ENCODE data around the gene TNK1. TPM values are rescaled to one million over a fixed set of nuclear protein-coding genes. Genes with fewer than 3 reads are reported as not detected.
A peak's percentile ranks its signal among the peaks of the same experiment; 100 is the strongest.

The TNK1 gene
- total RNA-seq, 6 donors from 2014 or later = 5.8 to 16.8 (median 8.2) TPM

DNA sequence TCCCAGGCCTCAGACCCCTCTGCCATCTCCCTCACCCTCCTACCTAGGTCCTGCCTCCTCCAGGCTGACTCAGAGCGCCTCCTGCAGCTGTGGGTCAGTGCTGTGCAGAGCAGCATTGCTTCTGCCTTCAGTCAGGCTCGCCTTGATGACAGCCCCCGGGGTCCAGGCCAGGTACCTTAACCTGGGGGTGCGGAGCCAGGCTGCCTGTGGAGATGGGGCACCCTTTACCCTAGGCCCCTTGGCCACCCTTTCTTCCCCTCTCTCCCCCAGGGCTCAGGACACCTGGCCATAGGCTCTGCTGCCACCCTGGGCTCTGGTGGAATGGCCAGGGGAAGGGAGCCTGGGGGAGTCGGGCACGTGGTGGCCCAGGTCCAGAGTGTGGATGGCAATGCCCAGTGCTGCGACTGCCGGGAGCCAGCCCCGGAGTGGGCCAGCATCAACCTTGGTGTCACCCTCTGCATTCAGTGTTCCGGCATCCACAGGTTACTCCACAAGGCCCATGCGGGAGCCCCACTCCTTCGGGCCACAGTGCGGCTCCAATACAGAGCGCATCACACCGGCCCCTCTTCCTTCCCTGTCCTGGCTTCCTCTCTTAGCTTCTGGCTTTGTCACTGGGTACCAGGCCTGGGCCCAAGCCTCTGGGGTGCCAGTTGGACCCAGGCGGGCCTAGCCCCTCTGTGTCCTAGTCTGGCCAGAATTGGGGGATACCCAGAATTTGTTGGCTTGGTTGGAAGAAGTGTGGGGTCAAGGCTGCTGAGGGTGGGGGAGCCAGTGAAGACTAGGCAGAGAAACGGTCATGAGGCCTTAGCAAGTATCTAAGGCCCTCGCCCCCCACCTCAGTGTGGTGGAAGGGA is 33.9 kb upstream of the TNK1 start:
- TF ChIP-seq EP300 (IDR thresholded peaks at IDR 0.05) (no peak), CTCF (IDR thresholded peaks at IDR 0.05) (no peak), POLR2AphosphoS5 (IDR thresholded peaks at IDR 0.05) (no peak)
- 78 to 83% methylated on average over 18 of the region's 18 CpGs for WGBS, 2 donors
- ATAC-seq (ENCODE audit: low FRiP score in 2 of 2) (no peak), DNase-seq (peak in 1 of 2 donors; percentile 72)
- H3K9me3 ChIP-seq = no peaks in the 10 kb centered on the region
- no peak overlapping the region for H3K4me3 ChIP-seq
- peaks cover 18 to 25% (median 23%) of the 10 kb centered on the region in 4 donors for H3K4me1 ChIP-seq
- no peak overlapping the region for H3K27ac ChIP-seq
- no peaks in the 10 kb centered on the region for H3K27me3 ChIP-seq
- peaks cover 0 to 9% (median 0%) of the 10 kb centered on the region in 4 donors for H3K36me3 ChIP-seq

GRCh38 chr17:7347630-7348477 is 33.0 kb upstream of the TNK1 start:
- Histone ChIP-seq H3K27me3 (no peaks in the 10 kb centered on the region), H3K4me3 (no peak overlapping the region), H3K4me1 (peaks cover 24 to 31% (median 29%) of the 10 kb centered on the region in 4 donors), H3K9me3 (no peaks in the 10 kb centered on the region), H3K36me3 (peaks cover 0 to 9% (median 0%) of the 10 kb centered on the region in 4 donors), H3K27ac (no peak overlapping the region)
- ATAC-seq (ENCODE audit: low FRiP score in 2 of 2) (no peak), DNase-seq (peak in 1 of 2 donors; percentile 64)
- 63 to 73% methylated on average over 10 to 19 of the region's 19 CpGs for WGBS, 2 donors
- no peak for TF ChIP-seq CTCF (IDR thresholded peaks at IDR 0.05)
- TF ChIP-seq POLR2AphosphoS5 (IDR thresholded peaks at IDR 0.05) = no peak

DNA sequence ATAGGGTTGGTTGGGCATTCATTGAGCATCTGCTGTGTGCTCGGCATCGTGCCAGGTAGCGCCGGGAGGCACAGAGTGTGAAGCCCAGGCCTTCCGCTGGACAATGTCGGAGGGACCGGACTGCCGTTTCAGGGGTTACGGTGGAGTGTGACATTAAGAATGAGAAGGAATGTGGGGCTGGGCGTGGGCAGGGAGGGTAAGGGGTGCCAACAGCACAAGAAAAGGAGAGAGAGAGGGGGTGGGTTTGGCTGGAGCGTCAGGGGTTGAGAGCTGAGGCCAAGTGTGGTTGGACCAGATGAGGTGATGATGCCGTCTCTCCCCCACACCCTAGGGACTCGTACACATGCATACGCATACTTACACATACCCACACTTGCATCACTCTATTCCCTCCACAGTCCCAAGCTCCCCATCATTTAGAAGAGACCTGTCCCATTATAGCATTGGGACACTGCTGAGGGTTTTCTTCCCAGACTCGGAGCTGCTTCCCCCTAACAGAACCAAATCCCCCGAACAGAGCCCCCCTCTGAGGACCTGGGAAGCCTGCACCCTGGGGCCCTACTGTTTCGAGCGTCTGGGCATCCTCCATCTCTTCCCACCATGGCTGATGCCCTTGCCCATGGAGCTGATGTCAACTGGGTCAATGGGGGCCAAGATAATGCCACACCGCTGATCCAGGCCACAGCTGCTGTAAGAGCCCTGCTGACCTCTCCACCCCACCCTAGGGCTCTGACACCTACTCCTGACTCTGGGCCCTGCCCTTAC is 32.2 kb upstream of the TNK1 start:
- ATAC-seq (ENCODE audit: low FRiP score in 2 of 2) (no peak), DNase-seq (no peak)
- H3K27ac ChIP-seq = no peak overlapping the region

More for the DNA sequence above, 32.2 kb upstream of the TNK1 start:
- TF ChIP-seq CTCF (IDR thresholded peaks at IDR 0.05) = no peak
- TF ChIP-seq EP300 (IDR thresholded peaks at IDR 0.05) = no peak
- TF ChIP-seq POLR2A (IDR thresholded peaks at IDR 0.05) = no peak
- TF ChIP-seq POLR2AphosphoS5 (IDR thresholded peaks at IDR 0.05) = no peak
- H3K9me3 ChIP-seq = no peaks in the 10 kb centered on the region
- H3K27me3 ChIP-seq = no peaks in the 10 kb centered on the region
- H3K36me3 ChIP-seq = peaks cover 0 to 3% (median 0%) of the 10 kb centered on the region in 4 donors
- 73 to 75% methylated on average over 19 of the region's 19 CpGs for WGBS, 2 donors
- H3K4me1 ChIP-seq = peaks cover 32 to 39% (median 36%) of the 10 kb centered on the region in 4 donors
- no peak overlapping the region for H3K4me3 ChIP-seq

Measured in upper lobe of left lung (tissue), 6 donors.